Fibroblast of lung (primary cell): ENCODE results near the gene TSC22D1.

ENCODE experiments used
- CTCF ChIP-seq, 2 donors: IDR thresholded peaks in 1 of 2; conservative IDR thresholded peaks in 1 of 2; 1 replicate in 1 of 2; 2 replicates in 1 of 2; pipeline ENCODE4 v1.5.1; 2011 to 2012; ENCODE audit warnings: low read length in 2 of 2, control low read depth in 1 of 2, inconsistent platforms in 1 of 2, low read depth in 1 of 2, mild to moderate bottlenecking in 1 of 2
- EZH2 ChIP-seq: IDR thresholded peaks from 2 replicates; pipeline ENCODE4 v1.5.1; 2012; ENCODE audit warnings: low read length, control low read depth, mild to moderate bottlenecking; ENCODE audit errors: missing control alignments

DNA sequence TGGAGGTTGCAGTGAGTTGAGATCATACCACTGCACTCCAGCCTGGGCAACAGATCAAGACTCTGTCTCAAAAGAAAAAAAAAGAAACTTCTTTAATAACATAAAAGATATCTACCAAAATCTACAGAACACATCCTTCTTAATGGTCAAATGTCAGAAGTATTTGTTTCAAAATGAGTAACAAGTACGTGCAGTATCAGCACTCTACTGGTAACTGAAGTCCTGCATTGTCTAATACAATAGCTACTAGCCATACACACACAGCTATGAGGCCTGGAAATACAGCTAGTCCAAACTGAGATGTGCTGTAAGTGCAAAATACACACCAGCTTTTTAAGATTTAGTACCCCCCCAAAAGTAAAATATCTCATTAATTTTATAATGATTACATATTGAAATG, 88.1 kb downstream of the TSC22D1 start:
- TF ChIP-seq CTCF (conservative IDR thresholded peaks at IDR 0.05 in 1 of 2, IDR thresholded peaks at IDR 0.05 in 1 of 2; ENCODE audit: low read depth in 1 of 2, low read length in 2 of 2) (no peak), EZH2 (no peak)
